ENCODE data around the gene CKAP5. TPM values are rescaled to one million over a fixed set of nuclear protein-coding genes. Genes with fewer than 3 reads are reported as not detected.
"Not testable (repeated sequence)": the region's sequence is repeated elsewhere in the genome, so short reads cannot be mapped to it uniquely, and the experiment has no call there.

The CKAP5 gene
- total RNA-seq, 1 donor, result 17.9 TPM

- H3K4me1 ChIP-seq (ENCODE audit: insufficient read depth, low read length), result no peaks in the 10 kb centered on the region
- H3K27me3 ChIP-seq (ENCODE audit: insufficient read depth, low read length), result no peaks in the 10 kb centered on the region
- H3K4me3 ChIP-seq (ENCODE audit: low read length), result no peak overlapping the region
- H3K9me3 ChIP-seq (ENCODE audit: low read depth, low read length), result no peaks in the 10 kb centered on the region
Measured at GRCh38 chr11:46836431-46836830, 9.6 kb downstream of the CKAP5 start.

- H3K27me3 ChIP-seq (ENCODE audit: insufficient read depth, low read length), result no peaks in the 10 kb centered on the region
- H3K9me3 ChIP-seq (ENCODE audit: low read depth, low read length), result no peaks in the 10 kb centered on the region
- no peak overlapping the region for H3K4me3 ChIP-seq (ENCODE audit: low read length)
Measured at GRCh38 chr11:46835897-46836296, 10.2 kb downstream of the CKAP5 start.

GRCh38 chr11:46834821-46835220 lies 11.3 kb downstream of the CKAP5 start:
- no peaks in the 10 kb centered on the region for H3K9me3 ChIP-seq (ENCODE audit: low read depth, low read length)
- H3K4me1 ChIP-seq (ENCODE audit: insufficient read depth, low read length), result no peaks in the 10 kb centered on the region
- no peaks in the 10 kb centered on the region for H3K27me3 ChIP-seq (ENCODE audit: insufficient read depth, low read length)
- no peak overlapping the region for H3K4me3 ChIP-seq (ENCODE audit: low read length)

More at GRCh38 chr11:46835897-46836296, 10.2 kb downstream of the CKAP5 start:
- no peaks in the 10 kb centered on the region for H3K4me1 ChIP-seq (ENCODE audit: insufficient read depth, low read length)

GRCh38 chr11:46832511-46833214 lies 13.4 kb downstream of the CKAP5 start:
- Histone ChIP-seq H3K4me3 (ENCODE audit: low read length) (no peak overlapping the region), H3K27me3 (ENCODE audit: insufficient read depth, low read length) (no peaks in the 10 kb centered on the region), H3K4me1 (ENCODE audit: insufficient read depth, low read length) (no peaks in the 10 kb centered on the region), H3K9me3 (ENCODE audit: low read depth, low read length) (no peaks in the 10 kb centered on the region)

GRCh38 chr11:46827995-46828394 lies 18.1 kb downstream of the CKAP5 start:
- Histone ChIP-seq H3K9me3 (ENCODE audit: low read depth, low read length) (no peaks in the 10 kb centered on the region), H3K4me1 (ENCODE audit: insufficient read depth, low read length) (peaks cover 14% of the 10 kb centered on the region), H3K4me3 (ENCODE audit: low read length) (no peak overlapping the region), H3K27me3 (ENCODE audit: insufficient read depth, low read length) (no peaks in the 10 kb centered on the region)

- H3K9me3 ChIP-seq (ENCODE audit: low read depth, low read length), result no peaks in the 10 kb centered on the region
- peaks cover 14% of the 10 kb centered on the region for H3K4me1 ChIP-seq (ENCODE audit: insufficient read depth, low read length)
- H3K27me3 ChIP-seq (ENCODE audit: insufficient read depth, low read length), result no peaks in the 10 kb centered on the region
- peak overlapping the region; percentile 50 for H3K4me3 ChIP-seq (ENCODE audit: low read length)
Measured at GRCh38 chr11:46826310-46827044, 19.6 kb downstream of the CKAP5 start.

GRCh38 chr11:46808799-46809431 lies 37.2 kb downstream of the CKAP5 start:
- no peaks in the 10 kb centered on the region for H3K4me1 ChIP-seq (ENCODE audit: insufficient read depth, low read length)

GRCh38 chr11:46801694-46802470 lies 44.2 kb downstream of the CKAP5 start:
- Histone ChIP-seq H3K9me3 (ENCODE audit: low read depth, low read length) (no peaks in the 10 kb centered on the region), H3K27me3 (ENCODE audit: insufficient read depth, low read length) (no peaks in the 10 kb centered on the region), H3K4me3 (ENCODE audit: low read length) (no peak overlapping the region), H3K4me1 (ENCODE audit: insufficient read depth, low read length) (no peaks in the 10 kb centered on the region)

More at GRCh38 chr11:46808799-46809431, 37.2 kb downstream of the CKAP5 start:
- H3K4me3 ChIP-seq (ENCODE audit: low read length), result no peak overlapping the region
- H3K27me3 ChIP-seq (ENCODE audit: insufficient read depth, low read length), result no peaks in the 10 kb centered on the region
- H3K9me3 ChIP-seq (ENCODE audit: low read depth, low read length), result no peaks in the 10 kb centered on the region

- no peaks in the 10 kb centered on the region for H3K27me3 ChIP-seq (ENCODE audit: insufficient read depth, low read length)
- no peak overlapping the region for H3K4me3 ChIP-seq (ENCODE audit: low read length)
- H3K4me1 ChIP-seq (ENCODE audit: insufficient read depth, low read length), result no peaks in the 10 kb centered on the region
- no peaks in the 10 kb centered on the region for H3K9me3 ChIP-seq (ENCODE audit: low read depth, low read length)
Measured at GRCh38 chr11:46800177-46800576, 45.9 kb downstream of the CKAP5 start.

GRCh38 chr11:46799725-46800124 lies 46.4 kb downstream of the CKAP5 start:
- not testable (repeated sequence) for H3K9me3 ChIP-seq (ENCODE audit: low read depth, low read length); H3K27me3 ChIP-seq (ENCODE audit: insufficient read depth, low read length); H3K4me3 ChIP-seq (ENCODE audit: low read length); H3K4me1 ChIP-seq (ENCODE audit: insufficient read depth, low read length)

GRCh38 chr11:46778416-46778815 lies 67.7 kb downstream of the CKAP5 start:
- Histone ChIP-seq H3K4me3 (ENCODE audit: low read length) (no peak overlapping the region), H3K27me3 (ENCODE audit: insufficient read depth, low read length) (no peaks in the 10 kb centered on the region), H3K9me3 (ENCODE audit: low read depth, low read length) (no peaks in the 10 kb centered on the region), H3K4me1 (ENCODE audit: insufficient read depth, low read length) (no peaks in the 10 kb centered on the region)

- H3K4me3 ChIP-seq (ENCODE audit: low read length), result no peak overlapping the region
- no peaks in the 10 kb centered on the region for H3K9me3 ChIP-seq (ENCODE audit: low read depth, low read length)
- H3K4me1 ChIP-seq (ENCODE audit: insufficient read depth, low read length), result no peaks in the 10 kb centered on the region
- H3K27me3 ChIP-seq (ENCODE audit: insufficient read depth, low read length), result no peaks in the 10 kb centered on the region
Measured at GRCh38 chr11:46776878-46777277, 69.2 kb downstream of the CKAP5 start.

GRCh38 chr11:46769636-46770221 lies 76.4 kb downstream of the CKAP5 start:
- no peak overlapping the region for H3K4me3 ChIP-seq (ENCODE audit: low read length)
- H3K9me3 ChIP-seq (ENCODE audit: low read depth, low read length), result no peaks in the 10 kb centered on the region
- no peaks in the 10 kb centered on the region for H3K4me1 ChIP-seq (ENCODE audit: insufficient read depth, low read length)
- no peaks in the 10 kb centered on the region for H3K27me3 ChIP-seq (ENCODE audit: insufficient read depth, low read length)

- H3K4me1 ChIP-seq (ENCODE audit: insufficient read depth, low read length), result no peaks in the 10 kb centered on the region
Measured at GRCh38 chr11:46766656-46767055, 79.4 kb downstream of the CKAP5 start.

More at GRCh38 chr11:46766656-46767055, 79.4 kb downstream of the CKAP5 start:
- Histone ChIP-seq H3K27me3 (ENCODE audit: insufficient read depth, low read length) (no peaks in the 10 kb centered on the region), H3K4me3 (ENCODE audit: low read length) (no peak overlapping the region), H3K9me3 (ENCODE audit: low read depth, low read length) (no peaks in the 10 kb centered on the region)

All from mononuclear cell (primary cell).